ENCODE measurements around the gene CHD1.
A peak's percentile ranks its signal among the peaks of the same experiment; 100 is the strongest.

DNA sequence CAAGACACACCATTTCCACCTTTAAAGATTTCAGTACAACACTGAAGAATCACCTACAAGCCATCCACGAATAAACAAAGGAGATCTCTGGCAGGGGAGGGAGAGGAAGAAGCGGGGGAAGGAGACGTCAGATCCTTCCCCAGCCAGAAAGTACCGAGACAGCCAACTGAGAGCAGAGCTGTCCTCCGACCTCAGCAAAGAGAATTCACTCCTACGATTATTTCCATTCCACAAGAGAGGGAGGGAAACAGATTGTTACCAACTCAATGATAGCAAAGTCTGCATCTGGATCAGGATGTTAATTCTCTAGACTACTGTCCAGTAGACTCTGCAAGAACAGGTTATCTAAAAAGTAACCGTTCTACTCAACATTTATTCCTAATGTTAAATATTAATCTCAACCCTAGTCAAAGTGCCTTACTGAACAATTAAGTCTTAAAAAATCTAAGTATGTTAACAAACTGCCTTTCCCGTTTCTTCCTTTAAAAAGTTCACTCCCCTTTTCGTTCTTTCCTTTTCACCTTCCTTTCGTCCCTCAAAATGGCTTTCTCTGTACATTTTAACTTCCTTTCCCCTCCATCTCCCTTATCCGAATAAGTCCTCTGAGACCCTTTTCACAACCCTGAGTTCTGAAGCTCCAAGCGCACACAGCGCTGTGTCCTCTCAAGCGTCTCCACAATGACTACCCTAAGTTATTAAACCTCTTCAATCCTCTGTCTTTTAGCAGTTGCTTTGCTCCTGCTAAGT lies 1.4 kb downstream of the CHD1 start:
- TF ChIP-seq POLR2AphosphoS5 (IDR thresholded peaks at IDR 0.05) (peak; percentile 95 to 97), EP300 (IDR thresholded peaks at IDR 0.05) (no peak), POLR2A (IDR thresholded peaks at IDR 0.05; ENCODE audit: low read depth) (no peak), CTCF (IDR thresholded peaks at IDR 0.05) (no peak)

Measured in esophagus muscularis mucosa (tissue), 4 donors.